Bronchial epithelial cell (primary cell): ENCODE results near the gene PFKM. TPM values are rescaled to one million over a fixed set of nuclear protein-coding genes. Genes with fewer than 3 reads are reported as not detected.

ENCODE experiments used
- DNase-seq: peaks from one replicate; pipeline ENCODE4 v3.0.0-alpha.2; 2010; ENCODE audit warnings: low read depth
- FAIRE-seq: peaks from 2 replicates; lab custom pipeline; 2011; peaks lifted over from hg19 to GRCh38; lab: Jason Lieb, UNC
- H3K27me3 ChIP-seq: 2 replicates; pipeline ENCODE4 v1.5.1; 2011; ENCODE audit warnings: low read length; ENCODE audit not compliant: control insufficient read depth, insufficient read depth
- H3K36me3 ChIP-seq: 2 replicates; pipeline ENCODE4 v1.5.1; 2011; ENCODE audit warnings: low read length; ENCODE audit not compliant: control insufficient read depth, insufficient read depth
- H3K4me3 ChIP-seq: 2 replicates; pipeline ENCODE4 v1.5.1; 2011; ENCODE audit warnings: mild to moderate bottlenecking, low read depth, low read length, control low read depth
- total RNA-seq: library from RNA; depleted of rRNA; stranded (reverse); fragments of >200 nt; gene quantifications from 2 replicates; pipeline ENCODE4 v1.2.1, GENCODE V29; 2014
- TF ChIP-seq, protein P1 (sequence below): IDR thresholded peaks from 2 replicates; pipeline ENCODE4 v1.5.1; 2011; ENCODE audit warnings: mild to moderate bottlenecking, moderate library complexity, low read length, control low read depth, inconsistent platforms; ENCODE audit not compliant: insufficient read depth, severe bottlenecking

PFKM gene
- total RNA-seq, 1 donor from 2014 or later: 45.8 TPM

DNA sequence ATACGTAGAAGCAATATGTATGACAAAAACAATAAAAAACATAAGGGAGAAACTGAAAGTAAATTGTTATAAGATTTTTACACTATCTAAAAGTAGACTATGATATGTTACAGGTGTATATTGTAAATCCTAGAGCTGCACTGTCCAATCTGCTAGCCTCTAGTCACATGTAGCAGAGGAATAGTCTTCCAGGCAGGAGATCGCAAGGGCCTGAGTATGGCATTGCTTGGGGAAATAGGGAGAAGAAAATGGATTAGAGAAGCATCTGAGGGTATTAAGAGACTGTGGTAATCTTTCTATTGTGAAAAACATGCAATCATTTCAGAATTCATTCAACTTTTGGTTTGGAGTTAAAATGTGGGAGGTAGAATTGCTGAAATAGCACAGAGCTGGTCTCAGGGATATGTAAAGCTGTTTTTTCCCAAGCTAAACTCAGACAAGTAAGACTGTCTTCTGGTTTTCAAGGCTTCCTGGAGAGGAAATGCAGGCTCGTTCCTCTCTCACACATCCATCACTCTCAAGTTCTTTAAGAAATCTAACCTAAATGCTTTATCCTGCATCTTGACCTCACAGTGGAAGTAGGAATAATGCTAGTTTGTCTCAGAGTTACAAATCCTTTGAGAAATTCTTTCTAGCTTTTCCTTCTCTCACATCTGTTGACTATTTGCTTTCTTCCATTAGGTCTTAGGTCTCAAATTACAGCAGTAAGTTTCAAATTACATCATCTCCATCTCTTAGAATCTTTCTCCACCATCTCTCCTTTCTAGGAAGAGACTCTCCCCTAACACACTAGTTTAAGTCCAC, 56.7 kb downstream of the PFKM start:
- Histone ChIP-seq H3K4me3 (no peak overlapping the region), H3K36me3 (no peaks in the 10 kb centered on the region), H3K27me3 (peaks cover 3% of the 10 kb centered on the region)
- FAIRE-seq: no peak
- DNase-seq: no peak
- TF ChIP-seq, protein P1, sequence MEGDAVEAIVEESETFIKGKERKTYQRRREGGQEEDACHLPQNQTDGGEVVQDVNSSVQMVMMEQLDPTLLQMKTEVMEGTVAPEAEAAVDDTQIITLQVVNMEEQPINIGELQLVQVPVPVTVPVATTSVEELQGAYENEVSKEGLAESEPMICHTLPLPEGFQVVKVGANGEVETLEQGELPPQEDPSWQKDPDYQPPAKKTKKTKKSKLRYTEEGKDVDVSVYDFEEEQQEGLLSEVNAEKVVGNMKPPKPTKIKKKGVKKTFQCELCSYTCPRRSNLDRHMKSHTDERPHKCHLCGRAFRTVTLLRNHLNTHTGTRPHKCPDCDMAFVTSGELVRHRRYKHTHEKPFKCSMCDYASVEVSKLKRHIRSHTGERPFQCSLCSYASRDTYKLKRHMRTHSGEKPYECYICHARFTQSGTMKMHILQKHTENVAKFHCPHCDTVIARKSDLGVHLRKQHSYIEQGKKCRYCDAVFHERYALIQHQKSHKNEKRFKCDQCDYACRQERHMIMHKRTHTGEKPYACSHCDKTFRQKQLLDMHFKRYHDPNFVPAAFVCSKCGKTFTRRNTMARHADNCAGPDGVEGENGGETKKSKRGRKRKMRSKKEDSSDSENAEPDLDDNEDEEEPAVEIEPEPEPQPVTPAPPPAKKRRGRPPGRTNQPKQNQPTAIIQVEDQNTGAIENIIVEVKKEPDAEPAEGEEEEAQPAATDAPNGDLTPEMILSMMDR: no peak

DNA sequence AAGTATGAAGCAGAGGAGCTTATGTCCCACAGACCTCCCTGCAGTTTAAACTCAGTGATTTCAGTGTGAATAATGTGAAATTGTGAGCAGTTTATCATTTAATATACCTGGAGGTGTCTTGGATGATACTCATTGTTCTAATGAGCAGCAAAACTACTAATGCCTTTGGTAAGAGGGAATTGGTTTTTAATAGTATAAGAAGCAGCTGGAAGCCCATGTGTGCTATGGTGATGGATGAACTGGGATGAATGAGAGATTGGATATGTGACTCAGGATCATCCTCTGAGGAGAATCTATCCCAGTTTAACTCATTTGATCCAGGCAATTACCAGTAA, 57.2 kb downstream of the PFKM start:
- FAIRE-seq: no peak
- DNase-seq: no peak
- H3K4me3 ChIP-seq: no peak overlapping the region
- TF ChIP-seq, protein P1: no peak
- H3K36me3 ChIP-seq: no peaks in the 10 kb centered on the region
- H3K27me3 ChIP-seq: peaks cover 4% of the 10 kb centered on the region

DNA sequence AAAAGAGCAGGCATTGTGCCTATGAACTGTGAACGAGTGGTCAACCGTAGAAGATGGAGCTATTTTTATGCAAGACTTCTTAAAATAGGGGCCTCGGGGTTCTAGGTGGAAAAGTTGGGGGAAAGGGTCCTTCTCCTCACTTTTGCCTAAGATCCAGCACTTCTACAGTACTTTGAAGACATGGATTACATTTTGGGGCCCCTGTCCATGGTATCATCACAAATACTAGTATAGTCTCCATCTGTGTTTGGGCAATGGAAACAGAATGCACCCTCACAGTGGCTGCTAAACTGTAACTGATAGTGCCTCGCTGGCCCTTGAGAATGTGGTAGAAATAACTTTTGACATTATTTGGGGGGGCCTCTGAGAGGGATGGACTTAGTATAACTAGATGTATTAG, 58.8 kb downstream of the PFKM start:
- DNase-seq (no peak), FAIRE-seq (no peak)
- peaks cover 8% of the 10 kb centered on the region for H3K27me3 ChIP-seq
- no peaks in the 10 kb centered on the region for H3K36me3 ChIP-seq
- no peak overlapping the region for H3K4me3 ChIP-seq
- TF ChIP-seq, protein P1: no peak

DNA sequence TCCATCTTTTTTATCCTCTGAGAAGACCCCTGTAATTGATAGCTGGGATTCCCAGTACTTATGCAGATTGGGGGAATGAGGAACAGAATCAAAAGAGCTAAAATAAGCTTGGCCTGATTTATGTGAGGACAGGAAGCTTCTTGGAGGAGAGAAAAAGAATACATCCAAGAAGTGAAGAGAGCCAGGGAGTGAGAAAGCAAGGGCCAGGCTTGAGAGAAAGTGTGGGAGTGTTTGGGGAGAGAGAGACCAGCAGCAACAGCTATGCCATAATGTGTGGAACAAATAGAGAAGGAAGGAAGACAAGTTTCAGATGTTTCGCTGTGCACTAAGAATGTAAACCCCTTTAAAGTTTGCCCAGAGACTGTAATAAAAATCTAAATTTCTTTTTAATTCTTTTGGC, 60.3 kb downstream of the PFKM start:
- no peak for FAIRE-seq

DNA sequence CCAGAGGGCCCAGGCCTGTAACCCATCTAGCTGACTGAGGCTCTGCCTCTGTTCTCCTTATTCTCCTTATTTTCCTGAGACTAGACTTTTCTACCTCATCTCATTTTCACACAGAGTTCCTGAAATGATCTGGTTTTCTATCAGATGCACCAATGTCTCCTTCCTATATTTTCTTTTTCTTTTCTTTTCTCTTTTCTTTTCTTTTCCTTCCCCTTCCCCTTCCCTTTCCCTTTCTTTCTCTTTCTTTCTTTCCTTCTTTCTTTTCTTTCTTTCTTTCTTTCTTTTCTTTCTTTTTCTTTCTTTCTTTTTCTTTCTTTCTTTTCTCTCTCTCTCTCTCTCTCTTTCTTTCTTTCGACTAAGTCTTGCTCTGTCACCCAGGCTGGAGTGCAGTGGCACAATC, 61.3 kb downstream of the PFKM start:
- TF ChIP-seq, protein P1: no peak
- no peak overlapping the region for H3K4me3 ChIP-seq
- FAIRE-seq (no peak), DNase-seq (no peak)
- H3K36me3 ChIP-seq: no peaks in the 10 kb centered on the region
- H3K27me3 ChIP-seq: peaks cover 25% of the 10 kb centered on the region

More for the DNA sequence above, 60.3 kb downstream of the PFKM start:
- no peak overlapping the region for H3K4me3 ChIP-seq
- H3K36me3 ChIP-seq: no peaks in the 10 kb centered on the region
- peaks cover 16% of the 10 kb centered on the region for H3K27me3 ChIP-seq
- no peak for DNase-seq
- TF ChIP-seq, protein P1: no peak
